SH-SY5Y (cell line): ENCODE data around the gene SSBP2.

Source experiments
- GATA2 ChIP-seq: IDR thresholded peaks from 2 replicates; pipeline ENCODE4 v1.6.1; 2011; ENCODE audit warnings: mild to moderate bottlenecking, low read depth, low read length
- GATA3 ChIP-seq: IDR thresholded peaks from 2 replicates; pipeline ENCODE4 v1.6.1; 2011; ENCODE audit warnings: low read depth, mild to moderate bottlenecking, low read length, moderate library complexity

GRCh38 chr5:81650987-81651386 is 99.9 kb downstream of the SSBP2 start:
- TF ChIP-seq GATA3 (no peak), GATA2 (no peak)
